Activated naive CD8-positive, alpha-beta T cell treated with anti-CD3 and anti-CD28 coated beads, Interleukin-2, amount 50 U/mL, for 16 hours (primary cell): ENCODE measurements around the gene ANKRD40.
"Not testable (repeated sequence)": the region's sequence is repeated elsewhere in the genome, so short reads cannot be mapped to it uniquely, and the experiment has no call there.

Experiments used
- DNase-seq: peaks from one replicate; pipeline ENCODE4 v3.0.0-alpha.2; 2020; ENCODE audit warnings: low read depth, low spot score

Gene ANKRD40

GRCh38 chr17:50685691-50686493, 21.8 kb downstream of the ANKRD40 start:
- no peak for DNase-seq

- no peak for DNase-seq
Observed at GRCh38 chr17:50685334-50685665, 22.4 kb downstream of the ANKRD40 start.

GRCh38 chr17:50684612-50685333, 22.9 kb downstream of the ANKRD40 start:
- no peak for DNase-seq

GRCh38 chr17:50684288-50684611, 23.5 kb downstream of the ANKRD40 start:
- no peak for DNase-seq

- no peak for DNase-seq
Observed at GRCh38 chr17:50683434-50684287, 24.1 kb downstream of the ANKRD40 start.

GRCh38 chr17:50682938-50683337, 24.8 kb downstream of the ANKRD40 start:
- DNase-seq = no peak

- no peak for DNase-seq
Observed at GRCh38 chr17:50682441-50682840, 25.3 kb downstream of the ANKRD40 start.

GRCh38 chr17:50681263-50682200, 26.2 kb downstream of the ANKRD40 start:
- DNase-seq = no peak

- not testable (repeated sequence) for DNase-seq
Observed at GRCh38 chr17:50680543-50681262, 27.0 kb downstream of the ANKRD40 start.

- DNase-seq = no peak
Observed at GRCh38 chr17:50680126-50680525, 27.6 kb downstream of the ANKRD40 start.

GRCh38 chr17:50679008-50679544, 28.6 kb downstream of the ANKRD40 start:
- DNase-seq = no peak

GRCh38 chr17:50677851-50678375, 29.8 kb downstream of the ANKRD40 start:
- DNase-seq = no peak

- no peak for DNase-seq
Observed at GRCh38 chr17:50676065-50676975, 31.4 kb downstream of the ANKRD40 start.

- DNase-seq = no peak
Observed at GRCh38 chr17:50675627-50676026, 32.1 kb downstream of the ANKRD40 start.

- DNase-seq = no peak
Observed at GRCh38 chr17:50675190-50675589, 32.5 kb downstream of the ANKRD40 start.

GRCh38 chr17:50672831-50673551, 34.7 kb downstream of the ANKRD40 start:
- no peak for DNase-seq

GRCh38 chr17:50672071-50672470, 35.6 kb downstream of the ANKRD40 start:
- DNase-seq = no peak

- DNase-seq = no peak
Observed at GRCh38 chr17:50668838-50669581, 38.7 kb downstream of the ANKRD40 start.
